GM23248 (cell line): ENCODE data around the gene ICE1. TPM values are rescaled to one million over a fixed set of nuclear protein-coding genes. Genes with fewer than 3 reads are reported as not detected.

ENCODE experiments used
- DNase-seq: peaks from one replicate; pipeline ENCODE4 v3.0.0-alpha.2; 2015
- H2AFZ ChIP-seq: fragments of 200-600 bp; sonication (generic); 2 replicates; pipeline ENCODE4 v1.6.1; 2016; ENCODE audit warnings: antibody characterized with exemption
- H3F3A ChIP-seq: fragments of 200-600 bp; sonication (generic); 2 replicates; pipeline ENCODE4 v1.6.1; 2016; ENCODE audit warnings: mild to moderate bottlenecking, antibody characterized with exemption, mixed run types; ENCODE audit not compliant: insufficient read depth
- H3K27ac ChIP-seq: fragments of 200-600 bp; sonication (generic); 2 replicates; pipeline ENCODE4 v1.5.1; 2016; ENCODE audit warnings: mild to moderate bottlenecking
- H3K27me3 ChIP-seq: fragments of 200-600 bp; sonication (generic); replicated peaks from 2 replicates; pipeline ENCODE4 v1.6.1; 2016; ENCODE audit warnings: mild to moderate bottlenecking; ENCODE audit not compliant: insufficient read depth
- H3K36me3 ChIP-seq: fragments of 200-600 bp; sonication (generic); 2 replicates; pipeline ENCODE4 v1.6.1; 2016; ENCODE audit warnings: low read depth, mild to moderate bottlenecking
- H3K4me1 ChIP-seq: fragments of 200-600 bp; sonication (generic); 2 replicates; pipeline ENCODE4 v1.6.1; 2016; ENCODE audit warnings: mild to moderate bottlenecking; ENCODE audit not compliant: insufficient read depth
- H3K4me2 ChIP-seq: fragments of 200-600 bp; sonication (generic); one replicate; pipeline ENCODE4 v1.6.1; 2016; ENCODE audit warnings: mild to moderate bottlenecking; ENCODE audit not compliant: unreplicated experiment
- H3K4me3 ChIP-seq: fragments of 200-600 bp; sonication (generic); 2 replicates; pipeline ENCODE4 v1.5.1; 2016; ENCODE audit warnings: mild to moderate bottlenecking
- H3K79me2 ChIP-seq: fragments of 200-600 bp; sonication (generic); 2 replicates; pipeline ENCODE4 v1.6.1; 2016; ENCODE audit warnings: mild to moderate bottlenecking; ENCODE audit not compliant: insufficient read depth
- H3K9ac ChIP-seq: fragments of 200-600 bp; sonication (generic); 2 replicates; pipeline ENCODE4 v1.6.1; 2016; ENCODE audit warnings: mild to moderate bottlenecking
- H3K9me2 ChIP-seq: fragments of 200-600 bp; sonication (generic); 2 replicates; pipeline ENCODE4 v1.6.1; 2016; ENCODE audit warnings: mixed run types, mild to moderate bottlenecking, moderate library complexity; ENCODE audit not compliant: insufficient read depth
- H3K9me3 ChIP-seq: fragments of 200-600 bp; sonication (generic); one replicate; pipeline ENCODE4 v1.6.1; 2017; ENCODE audit warnings: low read depth
- H4K20me1 ChIP-seq: fragments of 200-600 bp; sonication (generic); 2 replicates; pipeline ENCODE4 v1.6.0; 2016; ENCODE audit not compliant: insufficient read depth
- EZH2 ChIP-seq: fragments of 200-600 bp; sonication (generic); IDR thresholded peaks from 2 replicates; pipeline ENCODE4 v1.6.1; 2018; ENCODE audit warnings: antibody characterized with exemption, mild to moderate bottlenecking; ENCODE audit not compliant: insufficient read depth, poor library complexity, severe bottlenecking
- EZH2phosphoT487 ChIP-seq: fragments of 200-600 bp; sonication (generic); IDR thresholded peaks from 2 replicates; pipeline ENCODE4 v1.6.1; 2018; ENCODE audit warnings: antibody characterized with exemption, moderate library complexity, mild to moderate bottlenecking, low read depth; ENCODE audit not compliant: insufficient read depth
- WGBS, 2 experiments: methylation state at CpG; one replicate each; pipeline ENCODE4 v1.1.6; 2015 to 2017; ENCODE audit warnings: low lambda C conversion rate in 2 of 2, low coverage in 1 of 2; ENCODE audit errors: missing lambda C conversion rate in 2 of 2; 5-methylcytosine and 5-hydroxymethylcytosine counted together
- in situ Hi-C: fragments of 300-500 bp; cut with MboI; formaldehyde crosslinking; loops from 2 replicates; pipeline ENCODE4 v1.15.0; 2020
- polyA plus RNA-seq: library from polyadenylated mRNA; unstranded; fragments of >200 nt; fragmentation: Nextera tagmentation; extraction: Ambion mirVana; gene quantifications from 2 replicates; pipeline ENCODE4 v1.2.1, GENCODE V29; 2016
- total RNA-seq: library from RNA; depleted of rRNA; stranded (reverse); fragments of >200 nt; shearing (Covaris generic); gene quantifications from 2 replicates; pipeline ENCODE4 v1.2.3, GENCODE V29; 2014

Gene ICE1
- total and polyA plus RNA-seq, 2 experiments from 2014 or later, result 12.2 to 17.0 TPM

- no peak overlapping the region for H2AFZ ChIP-seq
- H3K9me3 ChIP-seq, result no peaks in the 10 kb centered on the region
- H3K36me3 ChIP-seq, result no peaks in the 10 kb centered on the region
- TF ChIP-seq EZH2, result no peak
- no peak overlapping the region for H3K4me3 ChIP-seq
- no peaks in the 10 kb centered on the region for H3K9me2 ChIP-seq
- no peak for DNase-seq
- no peak overlapping the region for H3K9ac ChIP-seq
- in situ Hi-C loops, result no loop called here
- 66 to 73% methylated on average over 6 of the region's 6 CpGs for WGBS, 2 experiments
- H3K4me1 ChIP-seq, result peaks cover 13% of the 10 kb centered on the region; the same call in 1 of the 2 replicates
- no peaks in the 10 kb centered on the region for H4K20me1 ChIP-seq
- no peak overlapping the region for H3K4me2 ChIP-seq
- H3F3A ChIP-seq, result peaks cover 8% of the 10 kb centered on the region; the same call in 1 of the 2 replicates
- no peak overlapping the region for H3K27ac ChIP-seq
- no peaks in the 10 kb centered on the region for H3K79me2 ChIP-seq
- H3K27me3 ChIP-seq, result peaks cover 29% of the 10 kb centered on the region
Observed at GRCh38 chr5:5377780-5378179, 44.7 kb upstream of the ICE1 start.

GRCh38 chr5:5378531-5378930 lies 43.9 kb upstream of the ICE1 start:
- no peak overlapping the region for H2AFZ ChIP-seq

GRCh38 chr5:5380298-5380697 lies 42.2 kb upstream of the ICE1 start:
- Histone ChIP-seq H3K9ac (no peak overlapping the region), H3K4me1 (no peaks in the 10 kb centered on the region), H3K9me2 (no peaks in the 10 kb centered on the region), H3K27ac (no peak overlapping the region), H3K4me2 (no peak overlapping the region), H3K9me3 (no peaks in the 10 kb centered on the region), H3K4me3 (no peak overlapping the region), H3K27me3 (peaks cover 39% of the 10 kb centered on the region), H2AFZ (no peak overlapping the region), H3K79me2 (no peaks in the 10 kb centered on the region), H4K20me1 (no peaks in the 10 kb centered on the region), H3F3A (no peaks in the 10 kb centered on the region), H3K36me3 (no peaks in the 10 kb centered on the region)
- 28 to 29% methylated on average over 6 of the region's 6 CpGs for WGBS, 2 experiments
- in situ Hi-C loops, result no loop called here
- TF ChIP-seq EZH2, result no peak
- TF ChIP-seq EZH2phosphoT487, result no peak
- DNase-seq, result no peak

More at GRCh38 chr5:5378531-5378930, 43.9 kb upstream of the ICE1 start:
- no peaks in the 10 kb centered on the region for H3K36me3 ChIP-seq
- H3K4me1 ChIP-seq, result peaks cover 12% of the 10 kb centered on the region; the same call in 1 of the 2 replicates
- no peak overlapping the region for H3K4me3 ChIP-seq
- no peak overlapping the region for H3K27ac ChIP-seq
- peaks cover 8% of the 10 kb centered on the region; the same call in 1 of the 2 replicates for H3F3A ChIP-seq
- TF ChIP-seq EZH2, result no peak
- WGBS, 2 experiments, result 49 to 59% methylated on average over 3 of the region's 3 CpGs
- DNase-seq, result no peak
- no peak overlapping the region for H3K4me2 ChIP-seq
- peaks cover 29% of the 10 kb centered on the region for H3K27me3 ChIP-seq
- no peaks in the 10 kb centered on the region for H3K9me3 ChIP-seq
- no peak overlapping the region for H3K9ac ChIP-seq
- no peaks in the 10 kb centered on the region for H3K9me2 ChIP-seq
- in situ Hi-C loops, result no loop called here
- no peaks in the 10 kb centered on the region for H3K79me2 ChIP-seq
- no peaks in the 10 kb centered on the region for H4K20me1 ChIP-seq

- Histone ChIP-seq H2AFZ (no peak overlapping the region), H3K36me3 (no peaks in the 10 kb centered on the region), H4K20me1 (no peaks in the 10 kb centered on the region), H3F3A (no peaks in the 10 kb centered on the region), H3K9me2 (no peaks in the 10 kb centered on the region), H3K4me2 (no peak overlapping the region), H3K9ac (no peak overlapping the region), H3K4me1 (no peaks in the 10 kb centered on the region), H3K4me3 (no peak overlapping the region), H3K27ac (no peak overlapping the region), H3K9me3 (no peaks in the 10 kb centered on the region), H3K79me2 (no peaks in the 10 kb centered on the region), H3K27me3 (peaks cover 50% of the 10 kb centered on the region)
- 14% methylated on average over 9 of the region's 9 CpGs for WGBS, 2 experiments
- no peak for DNase-seq
- in situ Hi-C loops, result no loop called here
- TF ChIP-seq EZH2phosphoT487, result no peak
- no peak for TF ChIP-seq EZH2
Observed at GRCh38 chr5:5381310-5381913, 41.1 kb upstream of the ICE1 start.

GRCh38 chr5:5383461-5383860 lies 39.0 kb upstream of the ICE1 start:
- in situ Hi-C loops, result no loop called here
- H3K9me2 ChIP-seq, result no peaks in the 10 kb centered on the region
- H3K4me1 ChIP-seq, result no peaks in the 10 kb centered on the region
- no peak overlapping the region for H3K4me2 ChIP-seq
- no peak for TF ChIP-seq EZH2phosphoT487
- no peak for TF ChIP-seq EZH2
- no peaks in the 10 kb centered on the region for H3K9me3 ChIP-seq
- DNase-seq, result no peak
- no peaks in the 10 kb centered on the region for H3K36me3 ChIP-seq
- H4K20me1 ChIP-seq, result no peaks in the 10 kb centered on the region
- H3F3A ChIP-seq, result no peaks in the 10 kb centered on the region
- H3K4me3 ChIP-seq, result no peak overlapping the region
- H3K27ac ChIP-seq, result no peak overlapping the region
- H3K9ac ChIP-seq, result no peak overlapping the region
- H3K79me2 ChIP-seq, result no peaks in the 10 kb centered on the region
- H3K27me3 ChIP-seq, result peaks cover 48% of the 10 kb centered on the region
- no peak overlapping the region for H2AFZ ChIP-seq
- WGBS, 2 experiments, result 55% methylated on average over 5 of the region's 5 CpGs
